Stimulated activated CD4-positive, alpha-beta T cell treated with anti-CD3 and anti-CD28 coated beads, TNF-alpha, amount 100 ng/mL, for 48 hours (primary cell): ENCODE measurements around the gene CDX2.

Experiments
- DNase-seq, 3 donors: peaks; one replicate each; pipeline ENCODE4 v3.0.0-alpha.2; 2020; ENCODE audit warnings: low read depth in 3 of 3

CDX2 gene

GRCh38 chr13:27978301-27978968 lies 9.3 kb upstream of the CDX2 start:
- no peak for DNase-seq

- no peak for DNase-seq
Observed at GRCh38 chr13:27977476-27978300, 8.6 kb upstream of the CDX2 start.

GRCh38 chr13:27976362-27977091 lies 7.4 kb upstream of the CDX2 start:
- no peak for DNase-seq

- no peak for DNase-seq
Observed at GRCh38 chr13:27975564-27976361, 6.6 kb upstream of the CDX2 start.

GRCh38 chr13:27973961-27974662 lies 5.0 kb upstream of the CDX2 start:
- DNase-seq: no peak

GRCh38 chr13:27973291-27973690 lies 4.2 kb upstream of the CDX2 start:
- no peak for DNase-seq

- no peak for DNase-seq
Observed at GRCh38 chr13:27972478-27972820, 3.3 kb upstream of the CDX2 start.

GRCh38 chr13:27971776-27972477 lies 2.8 kb upstream of the CDX2 start:
- DNase-seq: no peak

- no peak for DNase-seq
Observed at GRCh38 chr13:27971236-27971645, 2.1 kb upstream of the CDX2 start.

GRCh38 chr13:27970382-27971235 lies 1.5 kb upstream of the CDX2 start:
- no peak for DNase-seq

- no peak for DNase-seq
Observed at GRCh38 chr13:27969866-27970229, 733 bp upstream of the CDX2 start.

- no peak for DNase-seq
Observed at GRCh38 chr13:27968316-27969081, 616 bp downstream of the CDX2 start.

GRCh38 chr13:27967736-27968315 lies 1.3 kb downstream of the CDX2 start:
- no peak for DNase-seq

GRCh38 chr13:27967203-27967735 lies 1.8 kb downstream of the CDX2 start:
- DNase-seq: no peak

- no peak for DNase-seq
Observed at GRCh38 chr13:27966641-27967202, 2.4 kb downstream of the CDX2 start.

GRCh38 chr13:27965740-27966640 lies 3.1 kb downstream of the CDX2 start:
- DNase-seq: no peak

- no peak for DNase-seq
Observed at GRCh38 chr13:27965343-27965739, 3.8 kb downstream of the CDX2 start.
